GM15510 (cell line): ENCODE results near the gene SLU7.

Experiments
- POLR2A ChIP-seq: IDR thresholded peaks from 3 replicates; pipeline ENCODE4 v1.6.1; 2011; ENCODE audit warnings: borderline replicate concordance; ENCODE audit not compliant: insufficient read length; ENCODE audit errors: extremely low read depth

SLU7 gene

GRCh38 chr5:160363660-160364395 lies 55.1 kb downstream of the SLU7 start:
- TF ChIP-seq POLR2A, result no peak

- TF ChIP-seq POLR2A, result no peak
Observed at GRCh38 chr5:160363211-160363610, 55.7 kb downstream of the SLU7 start.

GRCh38 chr5:160361624-160362228 lies 57.2 kb downstream of the SLU7 start:
- no peak for TF ChIP-seq POLR2A

GRCh38 chr5:160360310-160360709 lies 58.6 kb downstream of the SLU7 start:
- no peak for TF ChIP-seq POLR2A

GRCh38 chr5:160359816-160360215 lies 59.1 kb downstream of the SLU7 start:
- no peak for TF ChIP-seq POLR2A

- no peak for TF ChIP-seq POLR2A
Observed at GRCh38 chr5:160359242-160359641, 59.6 kb downstream of the SLU7 start.

- TF ChIP-seq POLR2A, result no peak
Observed at GRCh38 chr5:160357861-160358411, 60.9 kb downstream of the SLU7 start.

- TF ChIP-seq POLR2A, result no peak
Observed at GRCh38 chr5:160357394-160357793, 61.5 kb downstream of the SLU7 start.

GRCh38 chr5:160356550-160357347 lies 62.1 kb downstream of the SLU7 start:
- no peak for TF ChIP-seq POLR2A

- TF ChIP-seq POLR2A, result no peak
Observed at GRCh38 chr5:160354666-160355065, 64.2 kb downstream of the SLU7 start.

- TF ChIP-seq POLR2A, result no peak
Observed at GRCh38 chr5:160353379-160353778, 65.5 kb downstream of the SLU7 start.

GRCh38 chr5:160352308-160352707 lies 66.6 kb downstream of the SLU7 start:
- no peak for TF ChIP-seq POLR2A
